Upper lobe of left lung (tissue), 4 donors: ENCODE results near the gene GLO1.

Experiments used
- CTCF ChIP-seq, 6 experiments: fragments of 450-650 bp in 4 of 6; fragments of 200-600 bp in 2 of 6; sonication (generic) in 2 of 6; IDR thresholded peaks; one replicate each; pipeline ENCODE4 v1.5.1; 2016 to 2019; ENCODE audit warnings: antibody characterized with exemption in 6 of 6
- EP300 ChIP-seq, 4 donors: sonication (generic); formaldehyde crosslinking; IDR thresholded peaks; one replicate each; pipeline ENCODE4 v1.5.1; 2017; ENCODE audit warnings: antibody characterized with exemption in 4 of 4, control low read depth in 2 of 4
- POLR2A ChIP-seq, 4 donors: fragments of 450-650 bp; IDR thresholded peaks; one replicate each; pipeline ENCODE4 v1.5.1; 2016 to 2017; ENCODE audit warnings: antibody characterized with exemption in 4 of 4, mild to moderate bottlenecking in 2 of 4

DNA sequence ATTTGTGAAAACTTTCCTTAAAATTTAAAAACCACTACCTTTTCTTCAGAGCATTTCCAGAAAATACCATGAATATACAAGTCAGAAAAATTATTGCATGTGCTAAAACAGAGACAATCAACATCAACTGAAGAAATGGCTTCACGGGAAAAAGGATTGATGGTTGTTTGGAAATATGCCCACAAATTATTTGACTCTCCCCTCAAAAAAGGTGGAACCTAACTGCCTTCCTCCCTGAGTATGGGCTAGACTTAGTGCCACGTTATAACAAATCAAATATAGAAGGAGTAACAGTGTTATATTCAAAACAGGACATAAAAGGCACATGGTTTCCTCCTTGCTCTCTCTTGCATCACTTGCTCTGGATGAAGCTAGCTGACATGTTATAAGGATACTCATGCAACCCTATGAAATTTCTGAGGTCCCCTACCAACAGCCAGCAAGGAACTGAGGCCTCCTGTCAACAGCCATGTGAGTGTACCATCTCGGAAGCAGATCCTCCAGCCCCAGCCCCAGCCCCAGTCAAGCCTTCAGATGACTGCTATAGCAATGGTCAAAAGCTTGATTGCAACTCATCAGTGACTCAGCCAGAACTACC, 71.7 kb downstream of the GLO1 start:
- no peak for TF ChIP-seq POLR2A (IDR thresholded peaks at IDR 0.05)
- TF ChIP-seq CTCF (IDR thresholded peaks at IDR 0.05): no peak
- TF ChIP-seq EP300 (IDR thresholded peaks at IDR 0.05): no peak
